Thymus (tissue), 11 donors: ENCODE measurements around the gene SORBS2. TPM values are rescaled to one million over a fixed set of nuclear protein-coding genes. Genes with fewer than 3 reads are reported as not detected.

Experiments used
- DNase-seq, 9 donors: peaks; one replicate each; pipeline ENCODE4 v3.0.0-alpha.2; 2013; ENCODE audit warnings: low spot score in 9 of 9, low read depth in 6 of 9, missing footprints in 1 of 9
- H3K27ac ChIP-seq, 2 donors: one replicate each; pipeline ENCODE4 v1.5.1; 2013; ENCODE audit warnings: control low read depth in 1 of 2, low read depth in 1 of 2, low read length in 1 of 2, mild to moderate bottlenecking in 1 of 2, moderate library complexity in 1 of 2
- H3K27me3 ChIP-seq, 2 donors: one replicate each; pipeline ENCODE4 v1.5.1; 2013; ENCODE audit warnings: low read length in 1 of 2; ENCODE audit not compliant: control insufficient read depth in 2 of 2, insufficient read depth in 1 of 2
- H3K36me3 ChIP-seq, 2 donors: one replicate each; pipeline ENCODE4 v1.5.1; 2013; ENCODE audit warnings: low read length in 1 of 2, mild to moderate bottlenecking in 1 of 2, moderate library complexity in 1 of 2; ENCODE audit not compliant: control insufficient read depth in 2 of 2, insufficient read depth in 2 of 2
- H3K4me1 ChIP-seq, 2 donors: one replicate each; pipeline ENCODE4 v1.5.1; 2013; ENCODE audit warnings: low read length in 2 of 2; ENCODE audit not compliant: control insufficient read depth in 2 of 2, insufficient read depth in 2 of 2
- H3K4me3 ChIP-seq, 2 donors: one replicate each; pipeline ENCODE4 v1.5.1; 2013; ENCODE audit warnings: low read length in 2 of 2, control low read depth in 1 of 2, mild to moderate bottlenecking in 1 of 2
- H3K9me3 ChIP-seq, 2 donors: one replicate each; pipeline ENCODE4 v1.5.1; 2013; ENCODE audit warnings: low read length in 1 of 2, mild to moderate bottlenecking in 1 of 2; ENCODE audit not compliant: control insufficient read depth in 2 of 2, insufficient read depth in 1 of 2
- WGBS: extraction: QIAGEN DNeasy Blood & Tissue Kit; methylation state at CpG from one replicate; pipeline ENCODE4 v1.1.7; 2013; 5-methylcytosine and 5-hydroxymethylcytosine counted together
- polyA plus RNA-seq: library from polyadenylated mRNA; stranded (reverse); fragments of 200-250 nt; gene quantifications from one replicate; pipeline ENCODE4 v1.2.3, GENCODE V29; 2013
- total RNA-seq: library from RNA; stranded (reverse); fragments of 120-200 nt; gene quantifications from one replicate; pipeline ENCODE4 v1.2.4, GENCODE V29; 2013
- donor health status: healthy.

The SORBS2 gene
- total and polyA plus RNA-seq, 2 donors = 13.8 to 78.6 TPM

GRCh38 chr4:185810746-185811508, 1.1 kb downstream of the SORBS2 start:
- Histone ChIP-seq H3K27me3 (no peaks in the 10 kb centered on the region), H3K9me3 (no peaks in the 10 kb centered on the region), H3K4me3 (peak overlapping the region; percentile 11 to 12), H3K27ac (peak overlapping the region in 1 of 2 donors; percentile 38), H3K36me3 (no peaks in the 10 kb centered on the region), H3K4me1 (no peaks in the 10 kb centered on the region)
- 88% methylated on average over 13 of the region's 13 CpGs for WGBS
- peak in 1 of 9 donors; percentile 7 for DNase-seq

- Histone ChIP-seq H3K4me3 (peak overlapping the region in 1 of 2 donors; percentile 17), H3K27ac (no peak overlapping the region)
Measured at GRCh38 chr4:185809533-185810071, 2.4 kb downstream of the SORBS2 start.

GRCh38 chr4:185809121-185809520, 2.9 kb downstream of the SORBS2 start:
- no peak for DNase-seq
- Histone ChIP-seq H3K9me3 (no peaks in the 10 kb centered on the region), H3K4me1 (no peaks in the 10 kb centered on the region), H3K27me3 (no peaks in the 10 kb centered on the region), H3K27ac (no peak overlapping the region), H3K36me3 (no peaks in the 10 kb centered on the region), H3K4me3 (no peak overlapping the region)
- 92% methylated on average over 1 of the region's 1 CpG for WGBS

More at GRCh38 chr4:185809533-185810071, 2.4 kb downstream of the SORBS2 start:
- WGBS = 93% methylated on average over 4 of the region's 4 CpGs
- no peak for DNase-seq
- Histone ChIP-seq H3K36me3 (no peaks in the 10 kb centered on the region), H3K27me3 (no peaks in the 10 kb centered on the region), H3K4me1 (no peaks in the 10 kb centered on the region), H3K9me3 (no peaks in the 10 kb centered on the region)

- WGBS = 93% methylated on average over 4 of the region's 4 CpGs
Measured at GRCh38 chr4:185805979-185806378, 6.0 kb downstream of the SORBS2 start.

GRCh38 chr4:185805262-185805802, 6.7 kb downstream of the SORBS2 start:
- Histone ChIP-seq H3K36me3 (no peaks in the 10 kb centered on the region), H3K9me3 (no peaks in the 10 kb centered on the region), H3K27ac (no peak overlapping the region), H3K4me3 (no peak overlapping the region), H3K4me1 (no peaks in the 10 kb centered on the region), H3K27me3 (no peaks in the 10 kb centered on the region)
- 98% methylated on average over 9 of the region's 9 CpGs for WGBS
- DNase-seq = no peak

More at GRCh38 chr4:185805979-185806378, 6.0 kb downstream of the SORBS2 start:
- no peaks in the 10 kb centered on the region for H3K4me1 ChIP-seq
- no peaks in the 10 kb centered on the region for H3K9me3 ChIP-seq
- H3K27ac ChIP-seq = no peak overlapping the region
- no peak for DNase-seq
- no peaks in the 10 kb centered on the region for H3K27me3 ChIP-seq
- no peaks in the 10 kb centered on the region for H3K36me3 ChIP-seq
- H3K4me3 ChIP-seq = no peak overlapping the region

GRCh38 chr4:185803022-185803421, 9.0 kb downstream of the SORBS2 start:
- Histone ChIP-seq H3K4me3 (no peak overlapping the region), H3K9me3 (no peaks in the 10 kb centered on the region), H3K27ac (no peak overlapping the region), H3K36me3 (no peaks in the 10 kb centered on the region), H3K27me3 (no peaks in the 10 kb centered on the region), H3K4me1 (no peaks in the 10 kb centered on the region)
- no peak for DNase-seq
- 94% methylated on average over 4 of the region's 4 CpGs for WGBS

- H3K4me1 ChIP-seq = no peaks in the 10 kb centered on the region
- H3K36me3 ChIP-seq = no peaks in the 10 kb centered on the region
- DNase-seq = no peak
- no peak overlapping the region for H3K4me3 ChIP-seq
- no peak overlapping the region for H3K27ac ChIP-seq
- WGBS = 87% methylated on average over 4 of the region's 4 CpGs
- H3K9me3 ChIP-seq = no peaks in the 10 kb centered on the region
- no peaks in the 10 kb centered on the region for H3K27me3 ChIP-seq
Measured at GRCh38 chr4:185801471-185801870, 10.5 kb downstream of the SORBS2 start.

GRCh38 chr4:185800266-185800945, 11.6 kb downstream of the SORBS2 start:
- Histone ChIP-seq H3K36me3 (no peaks in the 10 kb centered on the region), H3K27ac (no peak overlapping the region), H3K4me1 (no peaks in the 10 kb centered on the region), H3K27me3 (no peaks in the 10 kb centered on the region), H3K4me3 (no peak overlapping the region), H3K9me3 (no peaks in the 10 kb centered on the region)
- DNase-seq = no peak
- 94% methylated on average over 7 of the region's 7 CpGs for WGBS

- Histone ChIP-seq H3K4me3 (no peak overlapping the region), H3K27ac (no peak overlapping the region), H3K27me3 (no peaks in the 10 kb centered on the region), H3K36me3 (no peaks in the 10 kb centered on the region), H3K4me1 (no peaks in the 10 kb centered on the region), H3K9me3 (no peaks in the 10 kb centered on the region)
- no peak for DNase-seq
- 97% methylated on average over 10 of the region's 10 CpGs for WGBS
Measured at GRCh38 chr4:185799442-185799841, 12.6 kb downstream of the SORBS2 start.
